Choroid plexus epithelial cell (primary cell): ENCODE data around the gene TIPRL.
A peak's percentile ranks its signal among the peaks of the same experiment; 100 is the strongest.

Source experiments
- DNase-seq: peaks from one replicate; pipeline ENCODE4 v3.0.0-alpha.2; 2010; ENCODE audit warnings: low read depth
- H3K4me3 ChIP-seq: 2 replicates; pipeline ENCODE4 v1.5.1; 2011; ENCODE audit warnings: low read depth, mild to moderate bottlenecking, control low read depth, low read length, moderate library complexity
- CTCF ChIP-seq: conservative IDR thresholded peaks from 2 replicates; pipeline ENCODE4 v1.5.1; 2011; ENCODE audit warnings: low read depth, mild to moderate bottlenecking, control low read depth, inconsistent platforms, low read length, moderate library complexity

Gene TIPRL

GRCh38 chr1:168224991-168225390 lies 46.2 kb downstream of the TIPRL start:
- no peak for TF ChIP-seq CTCF
- no peak for DNase-seq
- no peak overlapping the region for H3K4me3 ChIP-seq

- no peak for TF ChIP-seq CTCF
Observed at GRCh38 chr1:168225476-168226190, 46.9 kb downstream of the TIPRL start, which contains the start of gene SFT2D2. Gene SFT2D2 (plus strand): TSS chr1:168226004. CDS start chr1:168226080, 76 bp downstream.

GRCh38 chr1:168227620-168228019 lies 48.9 kb downstream of the TIPRL start:
- peak; percentile 42 for DNase-seq
- no peak overlapping the region for H3K4me3 ChIP-seq
- TF ChIP-seq CTCF: no peak

More at GRCh38 chr1:168225476-168226190, 46.9 kb downstream of the TIPRL start, which contains the start of gene SFT2D2:
- H3K4me3 ChIP-seq: peak within 1 kb of the TSS; percentile 91
- DNase-seq: peak; percentile 74

GRCh38 chr1:168229893-168230292 lies 51.1 kb downstream of the TIPRL start:
- no peak for TF ChIP-seq CTCF

GRCh38 chr1:168230709-168231108 lies 51.9 kb downstream of the TIPRL start:
- H3K4me3 ChIP-seq: no peak overlapping the region
- DNase-seq: no peak
- no peak for TF ChIP-seq CTCF

More at GRCh38 chr1:168229893-168230292, 51.1 kb downstream of the TIPRL start:
- no peak overlapping the region for H3K4me3 ChIP-seq
- DNase-seq: no peak

GRCh38 chr1:168234846-168235547 lies 56.2 kb downstream of the TIPRL start:
- no peak overlapping the region for H3K4me3 ChIP-seq
- peak; percentile 82 for TF ChIP-seq CTCF
- DNase-seq: peak; percentile 75
